Activated naive CD4-positive, alpha-beta T cell treated with anti-CD3 and anti-CD28 coated beads, Interleukin-2, amount 50 U/mL, for 24 hours (primary cell): ENCODE data around the gene ZNF554.
"Not testable (repeated sequence)": the region's sequence is repeated elsewhere in the genome, so short reads cannot be mapped to it uniquely, and the experiment has no call there.

Experiments
- H3K27ac Mint-ChIP-seq: one replicate; pipeline ENCODE4 v1.8.0; 2021; ENCODE audit warnings: mild to moderate bottlenecking, mixed read lengths
- H3K27me3 Mint-ChIP-seq: one replicate; pipeline ENCODE4 v1.8.0; 2021; ENCODE audit warnings: mixed read lengths
- H3K36me3 Mint-ChIP-seq: one replicate; pipeline ENCODE4 v1.8.0; 2021; ENCODE audit warnings: mixed read lengths
- H3K4me1 Mint-ChIP-seq: one replicate; pipeline ENCODE4 v1.8.0; 2021; ENCODE audit warnings: mixed read lengths
- H3K4me3 Mint-ChIP-seq: one replicate; pipeline ENCODE4 v1.8.0; 2021; ENCODE audit warnings: mild to moderate bottlenecking, mixed read lengths
- H3K9me3 Mint-ChIP-seq: one replicate; pipeline ENCODE4 v1.8.0; 2021; ENCODE audit warnings: mixed read lengths

ZNF554 gene

DNA sequence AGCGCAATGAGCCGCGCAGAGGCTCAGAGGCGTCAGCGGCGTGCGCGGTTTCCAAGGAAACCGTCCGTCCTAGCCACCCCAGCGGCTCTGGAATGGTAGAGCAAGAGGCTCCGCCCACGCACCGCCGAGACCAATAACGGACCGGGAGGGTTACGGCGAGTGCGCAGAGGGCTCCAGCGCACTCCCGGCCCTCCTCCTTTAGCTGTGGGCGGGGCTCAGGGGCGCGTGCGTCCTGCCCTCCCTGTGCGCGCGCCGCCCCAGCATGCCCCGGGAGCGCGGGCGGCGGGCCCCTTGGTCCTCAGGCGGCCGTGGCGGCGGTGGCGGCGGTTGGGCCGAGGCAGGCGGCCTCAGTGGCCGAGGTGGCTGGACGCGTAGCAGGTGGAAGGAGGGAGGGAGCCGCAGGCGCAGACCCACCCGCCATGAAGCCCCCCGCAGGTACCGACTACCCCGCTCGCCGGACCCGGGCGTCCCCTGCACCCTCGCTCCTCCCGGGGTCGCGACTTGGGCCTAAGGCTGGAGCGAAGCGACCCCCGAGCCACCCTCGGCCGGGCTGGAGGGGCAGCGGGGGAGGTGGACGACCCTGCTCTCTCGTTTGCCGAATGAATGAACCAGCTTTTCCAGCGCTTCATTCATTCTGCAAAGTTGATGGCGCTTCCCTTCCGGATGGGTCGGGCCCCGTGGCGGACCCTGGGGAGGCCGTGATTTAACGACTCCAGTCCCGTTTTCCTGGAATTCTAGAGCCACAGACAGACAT, 34.2 kb upstream of the ZNF554 start, which contains the start of gene THOP1:
Gene THOP1 (plus strand): TSS at position 260 of the 754 bp plus-strand sequence. CDS start 160 bp downstream, at position 420.
- Mint-ChIP-seq H3K27me3 (no peaks in the 10 kb centered on the region), H3K4me3 (peak within 1 kb of the TSS; percentile 97), H3K27ac (peak within 1 kb of the TSS; percentile 51), H3K36me3 (no peaks in the 10 kb centered on the region), H3K4me1 (peaks cover 48% of the 10 kb centered on the region), H3K9me3 (no peaks in the 10 kb centered on the region)

DNA sequence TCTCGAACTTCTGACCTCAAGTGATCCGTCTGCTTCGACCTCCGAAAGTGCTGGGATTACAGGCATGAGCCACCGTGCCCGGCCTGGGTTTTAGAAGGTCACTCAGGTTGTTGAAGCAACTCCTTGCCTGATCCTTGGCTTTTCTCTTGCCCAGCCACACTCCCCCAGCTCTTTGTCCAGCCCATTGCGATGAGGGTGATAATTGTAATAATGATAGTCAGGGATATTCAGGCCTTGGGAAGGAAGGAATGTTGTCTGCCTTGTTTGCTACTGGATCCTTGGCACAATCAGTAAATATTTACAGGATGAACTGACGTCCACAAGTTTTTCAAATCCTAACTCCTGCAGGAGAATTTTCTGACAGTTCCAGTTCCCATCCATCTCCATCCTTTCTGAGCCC, 32.6 kb upstream of the ZNF554 start:
- no peak overlapping the region for H3K27ac Mint-ChIP-seq
- peak overlapping the region; percentile 97 for H3K4me3 Mint-ChIP-seq
- peaks cover 31% of the 10 kb centered on the region for H3K4me1 Mint-ChIP-seq

DNA sequence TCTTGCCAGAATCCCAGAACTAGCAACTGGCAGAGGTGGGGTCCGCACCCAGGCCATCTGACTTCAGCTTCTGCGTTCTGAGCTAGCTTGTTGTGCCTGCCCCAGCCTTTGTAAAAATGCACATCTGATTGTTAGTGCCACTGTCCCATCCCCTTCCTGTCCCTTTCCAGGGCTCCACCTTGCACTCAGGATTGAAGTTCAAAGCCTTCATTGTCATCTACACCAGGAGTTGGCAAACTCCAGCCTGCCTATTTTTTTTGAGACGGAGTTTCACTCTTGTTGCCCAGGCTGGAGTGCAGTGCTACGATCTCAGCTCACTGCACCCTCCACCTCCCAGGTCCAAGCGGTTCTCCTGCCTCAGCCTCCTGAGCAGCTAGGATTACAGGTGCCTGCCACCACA, 31.4 kb upstream of the ZNF554 start:
- H3K4me3 Mint-ChIP-seq = peak overlapping the region; percentile 42
- H3K4me1 Mint-ChIP-seq = peaks cover 28% of the 10 kb centered on the region
- H3K27ac Mint-ChIP-seq = peak overlapping the region; percentile 17
- H3K27me3 Mint-ChIP-seq = no peaks in the 10 kb centered on the region
- H3K36me3 Mint-ChIP-seq = no peaks in the 10 kb centered on the region
- H3K9me3 Mint-ChIP-seq = no peaks in the 10 kb centered on the region

More for the DNA sequence above, 32.6 kb upstream of the ZNF554 start:
- Mint-ChIP-seq H3K27me3 (no peaks in the 10 kb centered on the region), H3K36me3 (no peaks in the 10 kb centered on the region), H3K9me3 (no peaks in the 10 kb centered on the region)

DNA sequence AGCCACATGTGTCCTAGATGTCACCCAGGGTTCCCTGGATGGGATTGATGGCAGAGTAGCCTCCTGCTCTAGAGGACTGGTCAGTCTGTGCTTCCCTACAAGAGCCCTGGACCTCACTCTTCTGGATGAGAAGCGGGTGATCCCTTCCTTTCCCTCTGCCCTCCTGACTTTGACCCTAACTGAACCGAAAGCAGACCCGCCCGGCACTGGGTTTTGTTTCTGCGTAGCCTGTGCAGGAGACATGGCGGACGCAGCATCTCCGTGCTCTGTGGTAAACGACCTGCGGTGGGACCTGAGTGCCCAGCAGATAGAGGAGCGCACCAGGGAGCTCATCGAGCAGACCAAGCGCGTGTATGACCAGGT, 29.5 kb upstream of the ZNF554 start:
- Mint-ChIP-seq H3K4me1 (peaks cover 16% of the 10 kb centered on the region), H3K27ac (no peak overlapping the region), H3K9me3 (no peaks in the 10 kb centered on the region), H3K4me3 (no peak overlapping the region), H3K27me3 (no peaks in the 10 kb centered on the region), H3K36me3 (peaks cover under 1% of the 10 kb centered on the region)

DNA sequence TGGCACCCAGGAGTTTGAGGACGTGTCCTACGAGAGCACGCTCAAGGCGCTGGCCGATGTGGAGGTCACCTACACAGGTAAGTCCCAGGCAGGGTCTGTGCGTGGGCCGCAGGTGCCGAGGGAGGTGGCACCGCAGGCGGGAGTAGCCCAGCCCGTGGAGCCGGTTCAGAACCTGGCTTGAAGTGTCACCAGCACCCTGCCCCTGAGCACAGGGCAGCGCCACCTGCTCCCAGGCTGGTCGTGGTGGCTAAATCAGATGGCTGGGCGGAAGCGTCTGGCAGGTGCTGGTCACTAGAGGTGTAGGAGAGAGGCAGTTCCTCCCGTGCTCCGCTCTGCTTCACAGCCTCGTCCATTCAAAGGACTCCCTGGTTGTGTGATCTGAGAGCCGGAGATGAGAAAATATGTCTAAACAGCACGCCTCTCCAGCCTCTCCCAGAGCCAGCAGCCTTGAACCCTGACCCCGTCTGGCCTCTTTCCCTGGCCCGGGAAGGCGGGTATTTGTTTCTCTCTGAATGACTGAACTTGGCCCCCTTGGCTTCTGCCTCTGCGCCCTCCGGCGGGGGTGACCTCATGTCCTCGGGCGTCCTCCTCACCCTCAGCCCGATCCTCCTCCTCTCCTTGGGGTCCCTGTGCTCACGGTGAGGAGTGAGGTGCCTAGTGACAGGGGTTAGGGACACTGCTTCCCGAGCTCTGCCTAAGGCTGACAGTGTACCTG, 29.0 kb upstream of the ZNF554 start:
- no peak overlapping the region for H3K27ac Mint-ChIP-seq
- no peaks in the 10 kb centered on the region for H3K27me3 Mint-ChIP-seq
- no peak overlapping the region for H3K4me3 Mint-ChIP-seq
- no peaks in the 10 kb centered on the region for H3K9me3 Mint-ChIP-seq
- H3K36me3 Mint-ChIP-seq = peaks cover 2% of the 10 kb centered on the region
- peaks cover 14% of the 10 kb centered on the region for H3K4me1 Mint-ChIP-seq

DNA sequence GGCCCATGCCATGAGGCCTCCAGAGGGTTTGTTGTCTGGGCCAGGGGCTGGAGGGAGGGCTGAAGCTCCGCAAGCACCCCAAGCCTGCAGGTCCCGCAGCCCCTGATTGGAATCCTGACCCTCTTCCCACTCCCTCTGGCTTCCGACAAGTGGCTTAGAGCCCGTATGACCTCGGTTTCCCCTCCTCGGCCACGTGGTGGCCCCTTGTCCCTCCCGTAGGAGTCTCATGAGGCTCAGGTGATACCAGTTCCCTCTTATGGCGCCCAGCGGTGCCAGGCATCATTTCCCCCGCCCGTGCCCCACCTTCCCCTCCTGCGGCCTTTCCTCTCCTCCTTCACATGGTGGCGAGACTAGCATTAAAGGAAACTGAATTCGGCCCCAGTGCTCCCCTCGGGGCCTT, 28.2 kb upstream of the ZNF554 start:
- H3K36me3 Mint-ChIP-seq = peaks cover 2% of the 10 kb centered on the region
- H3K27ac Mint-ChIP-seq = no peak overlapping the region
- no peaks in the 10 kb centered on the region for H3K9me3 Mint-ChIP-seq
- H3K4me3 Mint-ChIP-seq = no peak overlapping the region
- peaks cover 11% of the 10 kb centered on the region for H3K4me1 Mint-ChIP-seq
- H3K27me3 Mint-ChIP-seq = no peaks in the 10 kb centered on the region

DNA sequence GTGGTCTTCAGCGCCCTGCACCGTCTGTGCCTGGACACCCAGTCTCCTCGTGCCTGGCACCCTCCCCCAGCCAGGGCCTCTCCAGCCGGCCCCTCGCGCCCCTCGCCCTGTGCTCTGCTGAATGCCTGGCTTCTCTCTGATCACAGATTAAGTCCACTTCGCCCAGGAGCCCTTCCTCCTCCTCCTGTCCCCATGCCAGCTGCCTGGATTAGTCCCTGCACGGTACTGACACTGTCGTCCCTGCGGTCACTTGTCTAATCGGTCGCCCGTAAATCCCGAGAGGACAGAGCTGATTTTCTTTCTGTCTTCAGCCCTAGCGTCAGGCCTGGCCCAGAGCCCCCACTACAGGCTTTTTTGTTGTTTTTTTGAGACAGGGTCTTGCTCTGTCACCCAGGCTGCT, 27.8 kb upstream of the ZNF554 start:
- Mint-ChIP-seq H3K4me3 (no peak overlapping the region), H3K4me1 (peaks cover 11% of the 10 kb centered on the region), H3K9me3 (no peaks in the 10 kb centered on the region), H3K36me3 (peaks cover 2% of the 10 kb centered on the region), H3K27me3 (no peaks in the 10 kb centered on the region), H3K27ac (no peak overlapping the region)

DNA sequence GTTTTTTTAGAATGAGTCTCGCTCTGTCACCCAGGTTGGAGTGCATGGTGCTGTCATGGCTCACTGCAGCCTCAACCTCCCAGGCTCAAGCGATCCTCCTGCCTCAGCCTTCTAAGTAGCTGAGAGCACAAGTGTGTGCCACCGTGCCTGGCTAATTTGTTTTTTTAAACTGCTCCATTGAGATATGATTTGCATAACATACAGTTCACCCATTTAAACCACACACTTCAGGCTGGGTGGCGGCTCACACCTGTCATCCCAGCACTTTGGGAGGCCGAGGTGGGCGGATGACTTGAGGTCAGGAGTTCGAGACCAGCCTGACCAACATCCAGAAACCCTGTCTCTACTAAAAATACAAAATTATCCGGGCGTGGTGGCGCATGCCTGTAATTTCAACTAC, 27.0 kb upstream of the ZNF554 start:
- H3K9me3 Mint-ChIP-seq, H3K27me3 Mint-ChIP-seq, H3K4me1 Mint-ChIP-seq, H3K27ac Mint-ChIP-seq, H3K36me3 Mint-ChIP-seq, H3K4me3 Mint-ChIP-seq: not testable (repeated sequence)

DNA sequence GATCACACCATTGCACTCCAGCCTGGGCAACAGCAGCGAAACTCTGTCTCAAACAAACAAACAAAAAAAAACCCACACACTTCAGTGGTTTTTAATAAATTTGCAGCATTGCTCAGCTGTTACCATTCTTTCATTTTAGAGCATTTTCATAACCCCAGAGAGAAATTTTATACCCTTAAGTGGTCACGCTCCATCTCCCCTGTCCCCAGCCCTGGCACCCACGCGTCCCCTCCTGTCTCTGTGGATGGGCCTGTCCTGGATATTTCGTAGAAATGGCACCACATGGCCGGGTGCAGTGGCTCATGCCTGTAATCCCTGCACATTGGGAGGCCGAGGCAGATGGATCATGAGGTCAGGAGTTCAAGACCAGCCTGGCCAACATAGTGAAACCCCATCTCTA, 26.5 kb upstream of the ZNF554 start:
- H3K27me3 Mint-ChIP-seq = no peaks in the 10 kb centered on the region
- H3K9me3 Mint-ChIP-seq = no peaks in the 10 kb centered on the region
- peaks cover 4% of the 10 kb centered on the region for H3K36me3 Mint-ChIP-seq
- no peak overlapping the region for H3K27ac Mint-ChIP-seq
- H3K4me3 Mint-ChIP-seq = no peak overlapping the region
- H3K4me1 Mint-ChIP-seq = peaks cover 5% of the 10 kb centered on the region

DNA sequence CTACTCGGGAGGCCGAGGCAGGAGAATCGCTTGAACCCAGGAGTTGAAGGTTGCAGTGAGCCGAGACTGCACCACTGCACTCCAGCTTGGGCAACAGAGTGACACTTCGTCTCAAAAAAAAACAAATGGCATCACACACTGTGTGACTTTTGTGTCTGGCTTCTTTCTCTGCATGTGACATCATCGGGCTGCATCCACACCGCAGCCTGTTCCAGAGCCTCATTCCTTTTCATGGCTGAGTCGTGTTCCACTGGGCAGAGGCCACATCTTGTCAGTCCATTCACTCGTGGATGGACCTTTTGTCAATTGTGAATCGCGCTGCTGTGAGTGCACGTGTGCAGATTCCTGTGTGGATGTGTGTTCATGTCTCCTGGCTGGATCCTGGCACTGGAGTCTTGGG, 26.1 kb upstream of the ZNF554 start:
- Mint-ChIP-seq H3K4me1 (peaks cover 5% of the 10 kb centered on the region), H3K36me3 (peaks cover 4% of the 10 kb centered on the region), H3K4me3 (no peak overlapping the region), H3K27ac (no peak overlapping the region), H3K9me3 (no peaks in the 10 kb centered on the region), H3K27me3 (no peaks in the 10 kb centered on the region)

DNA sequence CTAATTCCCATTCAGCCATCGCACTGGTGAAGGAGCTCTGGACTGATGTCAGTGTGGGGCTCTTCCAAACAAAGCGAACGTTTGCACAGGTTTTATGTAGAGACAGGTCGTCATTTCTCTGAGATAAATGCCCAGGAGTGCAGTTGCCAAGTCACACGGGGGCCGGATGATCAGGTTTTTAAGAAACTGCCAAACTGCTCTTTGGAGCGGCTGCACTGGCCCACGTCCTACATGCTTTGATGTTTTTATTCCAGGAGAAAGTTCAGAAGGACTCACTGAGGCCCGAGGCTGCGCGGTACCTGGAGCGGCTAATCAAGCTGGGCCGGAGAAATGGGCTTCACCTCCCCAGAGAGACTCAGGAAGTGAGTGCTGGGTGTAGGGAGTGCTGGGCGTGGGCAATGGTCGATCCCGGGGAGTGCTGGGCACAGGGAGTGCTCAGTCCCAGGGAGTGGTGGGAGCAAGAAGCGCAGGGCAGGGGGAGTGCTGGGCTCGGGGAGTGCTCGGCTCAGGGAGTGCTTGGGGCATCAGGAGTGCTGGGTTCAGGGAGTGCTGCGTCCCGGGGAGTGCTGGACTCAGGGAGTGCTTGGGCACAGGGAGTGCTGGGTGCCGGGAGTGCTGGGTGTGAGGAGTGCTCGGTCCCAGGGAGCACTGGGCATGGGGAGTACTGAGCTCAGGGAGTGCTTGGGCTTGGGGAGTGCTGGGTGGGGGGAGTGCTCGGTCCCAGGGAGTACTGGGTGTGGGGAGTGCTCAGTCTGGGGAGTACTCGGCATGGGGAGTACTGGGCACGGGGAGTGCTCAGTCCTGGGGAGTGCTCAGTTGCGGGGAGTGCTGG, 23.6 kb upstream of the ZNF554 start:
- H3K36me3 Mint-ChIP-seq = peaks cover 7% of the 10 kb centered on the region

DNA sequence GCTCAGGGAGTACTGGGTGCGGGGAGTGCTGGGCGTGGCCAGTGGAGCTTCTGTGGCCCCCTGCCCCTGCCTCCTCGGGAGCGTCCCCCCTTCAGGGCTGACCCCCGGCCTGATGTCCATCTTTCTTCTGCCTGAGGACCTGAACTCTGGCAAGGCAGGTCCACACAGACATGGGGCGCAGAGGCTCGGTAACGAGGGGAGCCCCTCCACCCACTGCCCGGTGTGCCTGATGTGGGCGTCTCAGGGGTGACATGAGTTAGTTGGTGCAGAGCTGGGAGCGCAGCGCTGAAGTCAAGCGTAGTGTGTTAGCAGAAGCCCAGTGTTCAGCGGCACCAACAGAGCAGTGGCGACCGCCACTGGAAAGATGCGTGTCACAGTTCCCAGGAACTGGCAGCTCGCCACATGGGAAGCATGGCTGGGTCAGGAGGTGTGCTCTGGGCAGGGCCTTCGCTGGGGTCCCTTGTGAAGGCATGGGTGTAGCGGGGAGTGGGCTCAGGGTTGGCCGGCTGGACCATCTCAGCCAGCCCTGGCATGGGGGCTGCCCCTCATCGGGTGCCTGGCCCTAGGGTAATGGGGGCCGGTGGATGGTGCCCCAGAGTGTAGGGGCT, 22.9 kb upstream of the ZNF554 start:
- no peak overlapping the region for H3K27ac Mint-ChIP-seq

More for the DNA sequence above, 23.6 kb upstream of the ZNF554 start:
- no peaks in the 10 kb centered on the region for H3K27me3 Mint-ChIP-seq
- H3K4me3 Mint-ChIP-seq = no peak overlapping the region
- no peak overlapping the region for H3K27ac Mint-ChIP-seq
- no peaks in the 10 kb centered on the region for H3K9me3 Mint-ChIP-seq
- H3K4me1 Mint-ChIP-seq = no peaks in the 10 kb centered on the region

DNA sequence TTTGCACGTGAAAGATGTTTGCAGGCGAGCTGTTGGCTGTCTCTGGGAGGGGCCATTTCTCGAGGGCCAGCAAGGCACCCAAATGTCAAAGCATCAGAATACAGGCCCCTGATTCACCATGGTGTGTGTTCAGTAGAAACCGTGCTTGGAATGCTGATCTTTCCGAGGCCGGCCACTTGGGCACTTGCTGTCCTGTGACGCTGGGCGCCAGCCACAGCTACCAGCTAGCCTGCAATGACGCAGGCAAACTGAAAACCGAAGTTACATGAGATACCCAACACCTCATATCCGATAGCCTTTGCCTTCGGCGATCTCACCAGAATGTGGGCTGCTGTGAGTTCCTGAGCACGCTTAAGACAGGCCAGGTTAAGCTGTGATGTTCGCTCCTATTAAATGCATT, 22.4 kb upstream of the ZNF554 start:
- H3K36me3 Mint-ChIP-seq = peaks cover 7% of the 10 kb centered on the region
- no peak overlapping the region for H3K4me3 Mint-ChIP-seq
- H3K27ac Mint-ChIP-seq = no peak overlapping the region
- no peaks in the 10 kb centered on the region for H3K9me3 Mint-ChIP-seq
- H3K4me1 Mint-ChIP-seq = no peaks in the 10 kb centered on the region
- no peaks in the 10 kb centered on the region for H3K27me3 Mint-ChIP-seq

More for the DNA sequence above, 22.9 kb upstream of the ZNF554 start:
- peaks cover 7% of the 10 kb centered on the region for H3K36me3 Mint-ChIP-seq
- no peaks in the 10 kb centered on the region for H3K27me3 Mint-ChIP-seq
- H3K4me3 Mint-ChIP-seq = no peak overlapping the region
- no peaks in the 10 kb centered on the region for H3K4me1 Mint-ChIP-seq
- H3K9me3 Mint-ChIP-seq = no peaks in the 10 kb centered on the region

DNA sequence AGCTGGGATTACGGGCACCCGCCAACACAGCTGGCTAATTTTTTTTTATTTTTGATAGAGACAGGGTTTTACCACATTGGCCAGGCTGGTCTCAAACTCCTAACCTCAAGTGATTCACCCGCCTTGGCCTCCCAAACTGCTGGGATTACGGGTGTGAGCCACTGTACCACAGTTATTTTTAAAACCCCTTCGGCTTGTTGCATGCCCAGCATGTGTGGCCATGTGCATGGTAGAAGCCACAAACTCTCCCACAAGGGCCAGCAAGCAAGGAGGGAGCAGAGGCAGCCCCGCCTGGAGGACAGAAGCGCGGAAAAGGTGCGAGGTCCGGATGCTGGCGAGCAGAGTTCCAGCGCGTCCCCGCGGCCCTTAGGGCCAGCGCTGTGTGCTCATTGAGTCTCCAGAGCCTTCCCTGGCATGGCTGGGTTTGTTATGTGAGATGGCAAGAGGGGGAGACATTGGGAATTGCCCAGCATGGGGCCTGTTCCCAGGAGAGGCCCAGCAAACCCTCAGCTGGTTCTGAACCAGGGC, 21.4 kb upstream of the ZNF554 start:
- no peak overlapping the region for H3K27ac Mint-ChIP-seq
- H3K4me1 Mint-ChIP-seq = no peaks in the 10 kb centered on the region
- no peaks in the 10 kb centered on the region for H3K9me3 Mint-ChIP-seq
- no peaks in the 10 kb centered on the region for H3K27me3 Mint-ChIP-seq
- H3K4me3 Mint-ChIP-seq = no peak overlapping the region
- H3K36me3 Mint-ChIP-seq = peaks cover 8% of the 10 kb centered on the region

DNA sequence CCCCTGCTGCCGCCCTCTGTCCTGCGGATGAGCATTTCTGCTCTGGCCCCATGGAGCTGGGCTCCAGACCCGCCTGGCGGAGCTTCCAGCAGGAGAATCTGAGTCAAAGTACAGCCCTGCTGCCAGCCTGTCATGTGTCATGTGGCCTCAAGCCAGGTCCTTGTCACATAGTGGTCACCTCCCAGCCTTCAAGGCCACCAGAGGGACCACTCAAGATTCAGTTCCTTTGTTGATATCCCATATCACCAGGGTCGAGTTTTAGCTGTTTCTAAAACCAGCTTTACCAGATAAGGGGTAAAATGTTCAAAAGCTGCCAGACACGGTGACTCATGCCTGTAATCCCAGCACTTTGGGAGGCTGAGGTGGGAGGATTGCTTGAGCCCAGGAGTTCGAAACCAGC, 20.9 kb upstream of the ZNF554 start:
- H3K27ac Mint-ChIP-seq = no peak overlapping the region
- no peak overlapping the region for H3K4me3 Mint-ChIP-seq
- H3K9me3 Mint-ChIP-seq = no peaks in the 10 kb centered on the region

More for the DNA sequence above, 20.9 kb upstream of the ZNF554 start:
- H3K27me3 Mint-ChIP-seq = no peaks in the 10 kb centered on the region
- peaks cover 8% of the 10 kb centered on the region for H3K36me3 Mint-ChIP-seq
- no peaks in the 10 kb centered on the region for H3K4me1 Mint-ChIP-seq
